Ovary (tissue), 1 donor: ENCODE measurements around the gene RSAD1.

Source experiments
- EP300 ChIP-seq: sonication (generic); formaldehyde crosslinking; IDR thresholded peaks from one replicate; pipeline ENCODE4 v1.6.1; 2017; ENCODE audit warnings: antibody characterized with exemption
- POLR2A ChIP-seq: fragments of 450-650 bp; IDR thresholded peaks from one replicate; pipeline ENCODE4 v1.6.1; 2017; ENCODE audit warnings: antibody characterized with exemption, mild to moderate bottlenecking, moderate library complexity

DNA sequence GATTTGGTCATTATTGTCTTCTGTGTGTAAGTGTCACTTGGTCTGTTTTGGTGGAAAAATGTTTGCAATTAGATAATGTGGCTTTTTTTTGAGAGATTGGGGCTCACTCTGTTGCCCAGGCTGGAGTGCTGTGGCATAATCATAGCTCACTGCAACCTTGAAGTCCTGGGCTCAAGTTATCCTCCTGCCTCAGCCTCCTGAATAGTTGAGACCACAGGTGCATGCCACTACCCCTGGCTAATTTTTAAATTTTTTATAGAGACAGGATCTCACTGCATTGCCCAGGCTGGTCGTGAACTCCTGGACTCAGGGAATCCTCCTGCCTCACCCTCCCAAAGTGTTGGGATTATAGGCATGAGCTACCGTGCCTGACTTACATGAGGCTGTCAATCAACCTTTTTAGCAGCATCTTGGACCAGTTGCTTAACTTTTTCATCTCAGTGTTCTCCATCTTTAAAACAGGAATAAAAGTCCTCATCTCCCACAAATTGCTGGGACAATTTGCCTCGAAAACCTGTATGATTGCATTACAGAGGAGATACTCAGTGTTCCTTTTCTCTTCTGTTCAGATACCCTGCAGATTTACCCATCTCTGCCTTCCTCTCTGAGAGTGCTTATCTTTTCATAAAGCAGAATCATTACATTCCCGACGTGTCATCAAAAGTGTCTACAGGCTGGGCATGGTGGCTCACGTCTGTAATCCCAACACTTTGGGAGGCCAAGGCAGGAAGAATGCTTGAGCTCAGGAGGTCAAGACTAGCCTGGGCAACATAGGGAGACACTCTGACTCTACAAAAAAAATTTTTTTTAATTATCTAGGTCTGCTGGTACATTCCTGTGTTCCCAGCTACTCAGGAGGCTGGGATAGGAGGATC is 33.6 kb upstream of the RSAD1 start:
- TF ChIP-seq POLR2A (no peak), EP300 (no peak)
